ENCODE measurements around the gene ST6GALNAC2.

Gene ST6GALNAC2

DNA sequence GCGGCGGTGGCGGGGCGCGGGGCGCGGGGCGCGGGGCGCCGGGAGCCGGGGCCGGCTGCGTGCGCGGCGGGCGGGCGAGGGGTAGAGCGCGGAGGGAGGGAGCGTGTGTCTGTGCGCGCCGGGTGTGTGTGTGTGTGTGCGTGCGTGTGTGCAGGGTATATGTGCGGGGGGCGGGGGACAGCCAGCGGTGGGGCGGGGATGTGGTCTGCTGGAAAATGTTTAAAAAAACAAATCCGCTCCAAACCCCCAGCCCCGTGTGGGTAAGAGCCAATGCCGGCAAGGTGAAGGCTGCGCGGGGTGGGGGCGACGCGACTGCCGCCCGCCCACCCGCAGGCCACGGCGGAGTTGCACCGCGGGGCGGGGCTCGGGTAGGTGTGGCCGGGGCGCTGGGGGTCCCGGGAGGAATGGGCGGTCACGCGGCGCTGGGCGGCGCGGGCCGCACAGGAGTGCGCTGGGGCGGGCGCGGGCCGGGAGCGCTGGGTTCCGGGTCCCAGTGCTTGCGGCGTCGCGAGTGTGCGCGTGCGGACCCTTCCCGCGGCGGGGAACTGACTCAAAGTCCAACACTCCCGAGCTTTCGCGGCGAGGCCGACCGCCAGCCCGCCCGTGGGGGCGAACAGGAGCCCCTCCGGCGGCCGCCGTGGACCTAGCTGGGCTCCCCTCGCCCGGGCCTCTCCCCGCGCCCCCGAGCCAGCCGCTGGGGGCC, 47.9 kb downstream of the ST6GALNAC2 start, which contains the start of gene CYGB:
Gene CYGB (minus strand): TSS at position 132 of the 703 bp plus-strand sequence. CDS start 167 bp downstream, outside the sequence.
- Histone ChIP-seq H3K4me1 (ENCODE audit: control insufficient read depth, low read length) (peaks cover 10% of the 10 kb centered on the region), H3K79me2 (ENCODE audit: control insufficient read depth, low read length) (no peaks in the 10 kb centered on the region)

DNA sequence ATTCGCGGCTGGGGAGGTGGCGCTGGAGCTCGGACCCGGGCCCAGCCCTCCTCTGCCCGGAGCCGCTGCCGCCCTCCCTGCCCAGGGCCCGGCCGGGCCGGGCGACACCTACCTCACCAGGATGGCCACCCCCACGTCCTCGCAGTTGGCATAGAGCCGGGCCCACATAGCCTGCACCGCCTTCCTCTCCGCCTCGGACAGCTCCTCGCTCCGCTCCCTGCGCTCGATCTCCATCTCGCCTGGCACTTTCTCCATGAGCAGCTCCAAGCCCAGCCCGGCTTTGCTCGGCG, 48.4 kb downstream of the ST6GALNAC2 start:
- Histone ChIP-seq H3K4me1 (ENCODE audit: control insufficient read depth, low read length) (peaks cover 10% of the 10 kb centered on the region), H3K9me3 (ENCODE audit: control insufficient read depth, insufficient read depth, low read length) (no peaks in the 10 kb centered on the region), H3K4me3 (ENCODE audit: low read length) (no peak overlapping the region), H3K27ac (ENCODE audit: low read depth, low read length) (no peak overlapping the region), H3K4me2 (ENCODE audit: low read length) (no peak overlapping the region), H3K79me2 (ENCODE audit: control insufficient read depth, low read length) (no peaks in the 10 kb centered on the region), H3K27me3 (ENCODE audit: control insufficient read depth, low read length) (peaks cover 15% of the 10 kb centered on the region), H3F3A (ENCODE audit: control insufficient read depth, insufficient read depth) (no peaks in the 10 kb centered on the region), H3K9me2 (replicated peaks; ENCODE audit: control insufficient read depth, low read length) (no peaks in the 10 kb centered on the region), H3K36me3 (ENCODE audit: control insufficient read depth, low read length) (no peaks in the 10 kb centered on the region), H4K20me1 (ENCODE audit: control insufficient read depth, insufficient read depth, low read depth, low read length) (no peaks in the 10 kb centered on the region)
- no peak for TF ChIP-seq EZH2phosphoT487 (IDR thresholded peaks at IDR 0.05; ENCODE audit: borderline replicate concordance, low read length)
- TF ChIP-seq, protein P1, sequence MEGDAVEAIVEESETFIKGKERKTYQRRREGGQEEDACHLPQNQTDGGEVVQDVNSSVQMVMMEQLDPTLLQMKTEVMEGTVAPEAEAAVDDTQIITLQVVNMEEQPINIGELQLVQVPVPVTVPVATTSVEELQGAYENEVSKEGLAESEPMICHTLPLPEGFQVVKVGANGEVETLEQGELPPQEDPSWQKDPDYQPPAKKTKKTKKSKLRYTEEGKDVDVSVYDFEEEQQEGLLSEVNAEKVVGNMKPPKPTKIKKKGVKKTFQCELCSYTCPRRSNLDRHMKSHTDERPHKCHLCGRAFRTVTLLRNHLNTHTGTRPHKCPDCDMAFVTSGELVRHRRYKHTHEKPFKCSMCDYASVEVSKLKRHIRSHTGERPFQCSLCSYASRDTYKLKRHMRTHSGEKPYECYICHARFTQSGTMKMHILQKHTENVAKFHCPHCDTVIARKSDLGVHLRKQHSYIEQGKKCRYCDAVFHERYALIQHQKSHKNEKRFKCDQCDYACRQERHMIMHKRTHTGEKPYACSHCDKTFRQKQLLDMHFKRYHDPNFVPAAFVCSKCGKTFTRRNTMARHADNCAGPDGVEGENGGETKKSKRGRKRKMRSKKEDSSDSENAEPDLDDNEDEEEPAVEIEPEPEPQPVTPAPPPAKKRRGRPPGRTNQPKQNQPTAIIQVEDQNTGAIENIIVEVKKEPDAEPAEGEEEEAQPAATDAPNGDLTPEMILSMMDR (IDR thresholded peaks at IDR 0.05; ENCODE audit: low read depth, low read length, poor library complexity, severe bottlenecking): no peak

More for the DNA sequence above, 47.9 kb downstream of the ST6GALNAC2 start, which contains the start of gene CYGB:
- TF ChIP-seq, protein P1 (IDR thresholded peaks at IDR 0.05; ENCODE audit: low read depth, low read length, poor library complexity, severe bottlenecking): no peak
- no peak for TF ChIP-seq EZH2phosphoT487 (IDR thresholded peaks at IDR 0.05; ENCODE audit: borderline replicate concordance, low read length)
- Histone ChIP-seq H3K27me3 (ENCODE audit: control insufficient read depth, low read length) (peaks cover 20% of the 10 kb centered on the region), H4K20me1 (ENCODE audit: control insufficient read depth, insufficient read depth, low read depth, low read length) (no peaks in the 10 kb centered on the region), H3K36me3 (ENCODE audit: control insufficient read depth, low read length) (no peaks in the 10 kb centered on the region), H3K27ac (ENCODE audit: low read depth, low read length) (no peak within 1 kb of the TSS), H3K4me3 (ENCODE audit: low read length) (no peak within 1 kb of the TSS), H3K4me2 (ENCODE audit: low read length) (no peak within 1 kb of the TSS), H3F3A (ENCODE audit: control insufficient read depth, insufficient read depth) (no peaks in the 10 kb centered on the region), H3K9me3 (ENCODE audit: control insufficient read depth, insufficient read depth, low read length) (no peaks in the 10 kb centered on the region), H3K9me2 (replicated peaks; ENCODE audit: control insufficient read depth, low read length) (no peaks in the 10 kb centered on the region)

DNA sequence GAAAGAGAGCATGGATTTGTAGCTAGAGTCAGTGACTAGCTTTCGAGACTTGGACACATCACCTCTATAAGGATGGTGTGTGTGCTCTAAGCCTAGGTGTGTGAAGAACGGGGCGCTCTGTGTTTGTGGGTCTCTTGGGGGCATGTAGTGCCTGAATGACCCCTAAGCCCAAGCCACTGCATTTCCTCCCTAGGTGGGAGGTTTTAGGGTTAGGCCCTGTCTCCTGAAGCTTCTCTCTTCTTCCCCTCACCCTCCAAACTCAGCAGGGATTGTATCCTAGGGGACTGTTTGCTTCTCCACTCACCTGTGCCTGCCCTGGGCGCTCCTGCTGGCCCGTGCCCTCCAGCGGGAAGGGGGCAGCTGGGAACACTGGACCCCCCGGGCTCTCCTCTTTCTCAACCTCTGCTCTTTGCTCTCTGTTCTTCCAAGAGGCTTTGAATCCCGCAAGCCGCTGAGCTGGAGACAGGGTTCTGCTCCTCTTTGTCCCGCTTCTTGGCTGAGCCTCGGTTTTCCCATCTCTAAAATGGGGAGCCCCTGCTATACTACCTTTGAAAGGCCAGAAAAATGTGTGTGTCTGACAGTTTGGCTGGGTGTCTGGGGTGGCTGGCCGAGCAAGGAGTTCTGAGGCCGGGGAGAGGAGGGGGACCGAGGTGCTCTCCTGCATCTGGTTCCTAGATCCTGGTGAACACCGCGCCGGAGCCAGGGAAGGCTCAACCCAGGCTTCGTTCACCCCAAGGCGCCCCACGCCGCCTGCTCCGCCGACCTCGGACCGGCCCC, 49.0 kb downstream of the ST6GALNAC2 start:
- Histone ChIP-seq H3K27ac (ENCODE audit: low read depth, low read length) (no peak overlapping the region), H4K20me1 (ENCODE audit: control insufficient read depth, insufficient read depth, low read depth, low read length) (no peaks in the 10 kb centered on the region), H3K9me3 (ENCODE audit: control insufficient read depth, insufficient read depth, low read length) (no peaks in the 10 kb centered on the region), H3F3A (ENCODE audit: control insufficient read depth, insufficient read depth) (no peaks in the 10 kb centered on the region), H3K9me2 (replicated peaks; ENCODE audit: control insufficient read depth, low read length) (no peaks in the 10 kb centered on the region), H3K4me3 (ENCODE audit: low read length) (no peak overlapping the region), H3K4me2 (ENCODE audit: low read length) (no peak overlapping the region), H3K27me3 (ENCODE audit: control insufficient read depth, low read length) (peaks cover 14% of the 10 kb centered on the region), H3K79me2 (ENCODE audit: control insufficient read depth, low read length) (no peaks in the 10 kb centered on the region), H3K4me1 (ENCODE audit: control insufficient read depth, low read length) (peaks cover 10% of the 10 kb centered on the region), H3K36me3 (ENCODE audit: control insufficient read depth, low read length) (no peaks in the 10 kb centered on the region)
- TF ChIP-seq, protein P1 (IDR thresholded peaks at IDR 0.05; ENCODE audit: low read depth, low read length, poor library complexity, severe bottlenecking): no peak
- no peak for TF ChIP-seq EZH2phosphoT487 (IDR thresholded peaks at IDR 0.05; ENCODE audit: borderline replicate concordance, low read length)
